ENCODE data around the gene ADH6. TPM values are rescaled to one million over a fixed set of nuclear protein-coding genes. Genes with fewer than 3 reads are reported as not detected.
"Not testable (repeated sequence)": the region's sequence is repeated elsewhere in the genome, so short reads cannot be mapped to it uniquely, and the experiment has no call there.

ADH6 gene
- total RNA-seq, 2 donors from 2014 or later: 17.6 to 24.5 TPM

DNA sequence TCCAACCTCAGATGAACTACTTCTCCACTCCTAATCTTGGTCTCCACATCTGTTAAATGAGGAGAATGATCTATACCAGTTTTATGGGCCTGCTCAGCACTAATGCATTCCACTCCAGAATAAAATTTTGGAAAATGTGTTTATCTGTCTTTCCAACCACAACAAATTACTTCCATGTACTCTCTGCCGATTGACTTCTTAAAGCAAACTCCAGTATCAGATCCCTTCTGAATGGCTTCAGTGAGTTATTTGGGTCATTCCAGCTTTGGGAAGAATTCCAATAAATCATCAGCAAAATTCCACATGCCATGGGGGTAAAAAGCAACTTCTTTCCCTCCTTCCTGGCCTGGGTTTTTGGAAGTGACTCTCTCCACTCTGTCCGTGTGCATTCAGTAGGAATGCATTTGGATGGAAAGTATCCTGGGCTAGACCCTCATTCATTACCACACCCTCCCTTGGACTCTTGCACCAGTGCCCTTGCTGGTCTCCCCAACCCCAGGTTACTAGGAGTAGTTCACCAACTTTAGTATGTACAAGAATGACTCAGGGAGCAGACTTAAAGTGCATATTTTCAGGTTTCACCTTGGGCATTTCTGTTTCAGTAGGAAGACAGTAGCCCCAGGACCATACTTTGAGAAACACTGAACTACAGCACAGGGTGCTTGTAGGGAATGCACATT is 15.4 kb upstream of the ADH6 start:
- Histone ChIP-seq H3K9me3 (no peaks in the 10 kb centered on the region), H3K36me3 (no peaks in the 10 kb centered on the region), H3K27me3 (no peaks in the 10 kb centered on the region), H3K4me3 (no peak overlapping the region), H3K4me1 (no peaks in the 10 kb centered on the region), H3K9ac (ENCODE audit: low read depth in 2 of 2, low read length in 2 of 2) (no peak overlapping the region), H3K27ac (no peak overlapping the region)
- intact Hi-C loops (cut with DNase I): no loop called here
- TF ChIP-seq, protein P1, sequence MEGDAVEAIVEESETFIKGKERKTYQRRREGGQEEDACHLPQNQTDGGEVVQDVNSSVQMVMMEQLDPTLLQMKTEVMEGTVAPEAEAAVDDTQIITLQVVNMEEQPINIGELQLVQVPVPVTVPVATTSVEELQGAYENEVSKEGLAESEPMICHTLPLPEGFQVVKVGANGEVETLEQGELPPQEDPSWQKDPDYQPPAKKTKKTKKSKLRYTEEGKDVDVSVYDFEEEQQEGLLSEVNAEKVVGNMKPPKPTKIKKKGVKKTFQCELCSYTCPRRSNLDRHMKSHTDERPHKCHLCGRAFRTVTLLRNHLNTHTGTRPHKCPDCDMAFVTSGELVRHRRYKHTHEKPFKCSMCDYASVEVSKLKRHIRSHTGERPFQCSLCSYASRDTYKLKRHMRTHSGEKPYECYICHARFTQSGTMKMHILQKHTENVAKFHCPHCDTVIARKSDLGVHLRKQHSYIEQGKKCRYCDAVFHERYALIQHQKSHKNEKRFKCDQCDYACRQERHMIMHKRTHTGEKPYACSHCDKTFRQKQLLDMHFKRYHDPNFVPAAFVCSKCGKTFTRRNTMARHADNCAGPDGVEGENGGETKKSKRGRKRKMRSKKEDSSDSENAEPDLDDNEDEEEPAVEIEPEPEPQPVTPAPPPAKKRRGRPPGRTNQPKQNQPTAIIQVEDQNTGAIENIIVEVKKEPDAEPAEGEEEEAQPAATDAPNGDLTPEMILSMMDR (IDR thresholded peaks at IDR 0.05): no peak
- no peak for DNase-seq

DNA sequence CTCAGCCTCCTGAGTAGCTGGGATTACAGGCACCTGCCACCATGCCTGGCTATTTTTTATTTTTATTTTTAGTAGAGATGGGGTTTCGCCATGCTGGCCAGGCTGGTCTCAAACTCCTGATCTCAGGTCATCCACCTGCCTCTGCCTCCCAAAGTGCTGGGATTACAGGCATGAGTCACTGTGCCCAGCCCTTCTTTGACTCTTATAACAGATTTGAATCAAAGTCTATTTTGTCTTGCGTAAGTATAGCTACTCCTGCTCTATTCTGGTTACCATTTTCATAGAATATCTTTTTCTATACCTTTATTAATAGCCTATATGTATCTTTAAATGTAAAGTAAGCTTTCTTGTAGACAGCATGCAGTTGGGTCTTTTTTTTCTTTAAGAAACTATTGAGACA is 14.4 kb upstream of the ADH6 start:
- H3K36me3 ChIP-seq; intact Hi-C loops (cut with DNase I); H3K4me1 ChIP-seq; H3K4me3 ChIP-seq; DNase-seq; H3K27ac ChIP-seq; H3K27me3 ChIP-seq; H3K9me3 ChIP-seq; H3K9ac ChIP-seq (ENCODE audit: low read depth in 2 of 2, low read length in 2 of 2): not testable (repeated sequence)

DNA sequence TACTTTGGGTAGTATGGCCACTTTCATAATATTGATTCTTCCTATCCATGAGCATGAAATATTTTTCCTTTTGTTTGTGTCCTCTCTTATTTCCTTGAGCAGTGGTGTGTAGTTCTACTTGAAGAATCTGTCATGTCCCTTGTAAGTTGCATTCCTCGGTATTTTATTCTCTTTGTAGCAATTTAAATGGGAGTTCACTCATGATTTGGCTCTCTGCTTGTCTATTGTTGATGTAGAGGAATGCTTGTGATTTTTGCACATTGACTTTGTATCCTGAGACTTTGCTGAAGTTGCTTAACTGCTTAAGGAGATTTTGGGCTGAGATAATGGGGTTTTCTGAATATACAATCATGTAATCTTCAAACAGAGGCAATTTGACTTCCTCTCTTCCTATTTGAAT is 9.7 kb upstream of the ADH6 start:
- not testable (repeated sequence) for H3K4me3 ChIP-seq, H3K27me3 ChIP-seq

DNA sequence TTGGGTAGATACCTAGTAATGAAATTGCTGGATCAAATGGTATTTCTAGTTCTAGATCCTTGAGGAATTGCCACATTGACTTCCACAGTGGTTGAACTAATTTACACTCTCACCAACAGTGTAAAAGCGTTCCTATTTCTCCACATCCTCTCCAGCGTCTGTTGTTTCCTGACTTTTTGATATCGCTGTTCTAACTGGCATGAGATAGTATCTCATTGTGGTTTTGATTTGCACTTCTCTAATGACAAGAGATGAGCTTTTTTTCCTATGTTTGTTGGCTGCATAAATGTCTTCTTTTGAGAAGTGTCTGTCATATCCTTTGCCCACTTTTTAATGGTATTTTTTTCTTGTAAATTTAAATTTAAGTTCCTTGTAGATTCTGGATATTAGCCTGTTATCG is 8.6 kb upstream of the ADH6 start:
- H3K4me1 ChIP-seq; H3K36me3 ChIP-seq; intact Hi-C loops (cut with DNase I); DNase-seq; H3K4me3 ChIP-seq; H3K27ac ChIP-seq; H3K9me3 ChIP-seq; H3K27me3 ChIP-seq; H3K9ac ChIP-seq (ENCODE audit: low read depth in 2 of 2, low read length in 2 of 2): not testable (repeated sequence)

More for the DNA sequence above, 9.7 kb upstream of the ADH6 start:
- H3K4me1 ChIP-seq; DNase-seq; H3K36me3 ChIP-seq; H3K9me3 ChIP-seq; H3K27ac ChIP-seq; intact Hi-C loops (cut with DNase I); H3K9ac ChIP-seq (ENCODE audit: low read depth in 2 of 2, low read length in 2 of 2): not testable (repeated sequence)

DNA sequence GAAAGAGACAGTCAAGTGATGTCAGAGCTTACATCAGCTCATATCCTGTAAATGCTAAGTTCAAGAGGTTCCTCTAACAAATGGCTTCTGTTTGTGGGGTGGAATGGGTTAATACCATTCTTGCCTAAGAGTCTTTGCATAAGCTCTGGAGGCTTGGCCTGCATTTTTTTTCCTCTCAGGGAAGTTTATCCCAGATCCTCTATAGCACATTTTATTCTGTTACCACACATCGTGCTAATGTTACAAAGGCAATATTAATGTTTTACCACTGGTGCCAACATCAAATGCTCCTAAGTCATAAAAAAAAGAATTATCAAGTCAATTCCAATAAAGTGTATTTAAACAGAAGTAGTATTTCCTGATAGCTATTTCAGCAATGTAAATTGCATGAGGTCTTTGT is 2.9 kb upstream of the ADH6 start:
- Histone ChIP-seq H3K4me3 (no peak overlapping the region), H3K9ac (ENCODE audit: low read depth in 2 of 2, low read length in 2 of 2) (peak overlapping the region in 1 of 2 donors; percentile 5), H3K27ac (peak overlapping the region; percentile 6), H3K36me3 (no peaks in the 10 kb centered on the region), H3K4me1 (peaks cover 7% of the 10 kb centered on the region), H3K9me3 (no peaks in the 10 kb centered on the region), H3K27me3 (no peaks in the 10 kb centered on the region)
- intact Hi-C loops (cut with DNase I): no loop called here
- TF ChIP-seq, protein P1 (IDR thresholded peaks at IDR 0.05): no peak
- no peak for DNase-seq

DNA sequence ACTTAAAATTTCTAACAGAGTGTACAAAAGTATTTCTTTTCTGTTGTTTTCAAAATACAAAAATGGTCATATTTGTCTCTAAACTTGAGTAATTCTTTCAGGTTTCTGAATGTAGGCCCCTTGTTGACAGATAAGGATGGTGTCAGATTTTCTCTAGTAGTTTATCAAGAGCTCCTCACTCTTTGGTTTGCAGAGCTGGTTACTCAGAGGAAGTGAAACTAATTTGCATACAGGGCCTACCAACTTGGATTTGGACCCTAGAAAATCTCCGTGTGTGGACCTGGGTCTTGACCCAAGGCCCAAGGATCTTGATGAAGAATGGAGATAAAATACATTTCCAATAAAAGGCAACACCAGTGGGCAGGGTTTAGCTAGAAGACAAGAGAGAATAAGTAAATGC is 433 bp upstream of the ADH6 start:
- TF ChIP-seq, protein P1 (IDR thresholded peaks at IDR 0.05): no peak
- Histone ChIP-seq H3K27me3 (no peaks in the 10 kb centered on the region), H3K4me3 (no peak overlapping the region), H3K36me3 (no peaks in the 10 kb centered on the region), H3K27ac (peak overlapping the region; percentile 56), H3K9ac (ENCODE audit: low read depth in 2 of 2, low read length in 2 of 2) (no peak overlapping the region), H3K4me1 (peaks cover 7% of the 10 kb centered on the region), H3K9me3 (no peaks in the 10 kb centered on the region)
- intact Hi-C loops (cut with DNase I): no loop called here
- no peak for DNase-seq

DNA sequence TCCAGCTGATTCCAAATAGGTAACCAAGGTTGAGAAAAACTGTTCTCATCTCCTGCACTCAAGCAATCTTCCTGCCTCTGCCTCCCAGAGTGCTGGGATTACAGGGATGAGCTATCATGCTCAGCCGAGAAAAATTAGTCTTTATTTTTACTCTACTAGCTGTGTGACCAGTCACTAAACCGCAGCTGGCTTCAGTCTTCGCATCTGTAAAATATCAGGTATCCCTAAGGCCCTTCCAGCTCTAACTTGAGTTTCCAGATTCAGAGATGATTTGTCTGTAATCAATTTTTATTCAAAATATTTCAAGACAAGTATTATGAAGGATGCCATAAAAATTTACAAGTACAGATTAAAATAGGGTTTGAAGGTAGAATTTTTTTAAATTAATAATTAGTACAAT is 3.5 kb downstream of the ADH6 start:
- intact Hi-C loops (cut with DNase I): no loop called here
- no peak for DNase-seq
- H3K27me3 ChIP-seq: no peaks in the 10 kb centered on the region
- TF ChIP-seq, protein P1 (IDR thresholded peaks at IDR 0.05): no peak
- no peak overlapping the region for H3K4me3 ChIP-seq
- H3K9me3 ChIP-seq: no peaks in the 10 kb centered on the region
- no peak overlapping the region for H3K9ac ChIP-seq (ENCODE audit: low read depth in 2 of 2, low read length in 2 of 2)
- no peaks in the 10 kb centered on the region for H3K36me3 ChIP-seq
- no peaks in the 10 kb centered on the region for H3K4me1 ChIP-seq
- H3K27ac ChIP-seq: no peak overlapping the region
